Stimulated activated CD4-positive, alpha-beta T cell treated with anti-CD3 and anti-CD28 coated beads, Interleukin-12 subunit alpha, Interleukin-12 subunit beta, amount 100 ng/mL, for 24 hours (primary cell): ENCODE results near the gene FLVCR2.
A peak's percentile ranks its signal among the peaks of the same experiment; 100 is the strongest.

Source experiments
- DNase-seq, 2 experiments: peaks; one replicate each; pipeline ENCODE4 v3.0.0-alpha.2; 2020; ENCODE audit warnings: low read depth in 2 of 2

The FLVCR2 gene, protein sequence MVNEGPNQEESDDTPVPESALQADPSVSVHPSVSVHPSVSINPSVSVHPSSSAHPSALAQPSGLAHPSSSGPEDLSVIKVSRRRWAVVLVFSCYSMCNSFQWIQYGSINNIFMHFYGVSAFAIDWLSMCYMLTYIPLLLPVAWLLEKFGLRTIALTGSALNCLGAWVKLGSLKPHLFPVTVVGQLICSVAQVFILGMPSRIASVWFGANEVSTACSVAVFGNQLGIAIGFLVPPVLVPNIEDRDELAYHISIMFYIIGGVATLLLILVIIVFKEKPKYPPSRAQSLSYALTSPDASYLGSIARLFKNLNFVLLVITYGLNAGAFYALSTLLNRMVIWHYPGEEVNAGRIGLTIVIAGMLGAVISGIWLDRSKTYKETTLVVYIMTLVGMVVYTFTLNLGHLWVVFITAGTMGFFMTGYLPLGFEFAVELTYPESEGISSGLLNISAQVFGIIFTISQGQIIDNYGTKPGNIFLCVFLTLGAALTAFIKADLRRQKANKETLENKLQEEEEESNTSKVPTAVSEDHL

DNA sequence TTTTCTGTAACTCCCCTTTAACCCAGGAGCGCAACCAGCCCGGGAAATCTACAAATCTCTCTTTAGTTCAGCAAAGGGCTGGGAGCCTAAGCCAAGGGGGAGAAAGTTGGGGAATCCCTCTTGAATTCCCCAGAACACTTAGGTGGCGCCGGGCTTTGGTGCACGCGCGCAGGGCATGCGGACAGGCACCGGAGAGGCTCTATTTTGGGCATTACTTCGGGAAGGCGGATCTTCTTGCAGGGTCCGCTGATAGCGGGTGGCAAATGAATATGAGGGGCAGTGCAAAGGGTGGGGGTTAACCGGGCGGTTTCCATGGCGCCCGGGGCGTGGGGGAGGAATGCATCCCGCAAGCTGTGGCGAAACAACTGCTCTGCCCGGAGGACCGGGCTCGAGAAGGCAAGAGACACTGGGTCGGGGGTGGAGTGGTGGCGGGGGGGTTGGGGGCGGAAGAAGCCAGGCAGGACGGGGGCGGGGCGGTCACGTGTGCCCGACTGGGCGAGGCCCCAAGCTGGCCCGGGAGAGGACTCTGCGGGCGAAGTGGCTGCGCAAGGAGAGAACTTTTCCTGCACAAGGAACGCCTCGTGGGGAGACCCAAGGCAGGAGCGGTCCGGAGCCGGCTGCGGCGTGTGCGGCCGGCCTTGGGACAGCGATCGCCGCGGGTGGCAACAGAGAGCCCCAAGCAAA is at the start of gene FLVCR2:
TSS of gene FLVCR2 (plus strand) at position 519 of the 684 bp plus-strand sequence. CDS start 353 bp downstream, outside the sequence.
- peak in 1 of 2 experiments; percentile 52 for DNase-seq

DNA sequence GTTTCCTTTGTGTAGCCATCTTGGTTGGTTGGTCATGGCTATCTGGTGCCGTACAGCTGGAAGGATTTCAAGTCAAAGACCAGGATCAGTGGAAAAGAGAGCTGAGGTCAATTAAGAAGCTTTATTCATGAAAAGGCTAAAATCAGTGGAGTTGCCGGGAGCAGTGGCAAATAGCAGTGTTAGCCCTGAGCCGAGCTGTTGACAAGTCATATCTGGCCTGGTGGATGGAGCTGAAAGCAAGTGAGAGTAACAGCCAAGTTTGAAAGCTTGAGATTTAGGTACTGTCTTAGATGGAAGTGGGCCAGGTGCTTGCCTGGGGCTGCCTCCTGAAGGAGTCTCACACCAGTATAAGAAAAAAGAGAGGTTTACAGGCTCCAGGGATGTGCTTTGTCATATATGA is 47.2 kb upstream of the FLVCR2 start:
- no peak for DNase-seq

DNA sequence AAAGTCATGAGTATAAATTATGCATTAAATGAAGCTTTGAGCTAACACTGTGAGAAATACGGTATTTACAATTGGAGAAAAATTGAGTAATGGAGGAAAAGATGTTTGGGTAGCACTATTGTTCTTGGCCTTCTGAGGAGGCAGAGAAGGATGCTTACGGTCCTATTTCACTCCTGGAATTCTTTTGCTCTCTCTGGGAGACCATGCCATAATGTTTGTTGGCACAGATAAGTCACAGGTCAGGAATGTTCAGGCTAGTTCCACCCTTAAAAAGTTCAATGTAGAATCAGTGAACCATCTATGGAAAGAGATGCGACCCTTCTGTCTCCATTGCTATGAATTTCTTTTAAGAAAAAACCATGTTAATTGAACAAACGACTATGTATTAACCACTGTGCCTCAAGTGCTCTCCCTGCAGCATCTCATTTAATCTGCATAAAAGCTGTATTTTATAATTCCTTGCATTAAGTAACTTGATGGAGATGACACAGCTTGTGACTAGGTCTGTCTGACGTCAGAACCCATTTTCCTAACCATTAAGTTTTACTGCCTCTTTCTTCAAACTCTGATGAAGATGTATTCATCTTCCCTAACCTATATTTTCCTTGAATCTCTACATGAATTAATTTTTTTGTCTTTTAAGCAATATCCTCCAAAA is 46.6 kb upstream of the FLVCR2 start:
- no peak for DNase-seq

DNA sequence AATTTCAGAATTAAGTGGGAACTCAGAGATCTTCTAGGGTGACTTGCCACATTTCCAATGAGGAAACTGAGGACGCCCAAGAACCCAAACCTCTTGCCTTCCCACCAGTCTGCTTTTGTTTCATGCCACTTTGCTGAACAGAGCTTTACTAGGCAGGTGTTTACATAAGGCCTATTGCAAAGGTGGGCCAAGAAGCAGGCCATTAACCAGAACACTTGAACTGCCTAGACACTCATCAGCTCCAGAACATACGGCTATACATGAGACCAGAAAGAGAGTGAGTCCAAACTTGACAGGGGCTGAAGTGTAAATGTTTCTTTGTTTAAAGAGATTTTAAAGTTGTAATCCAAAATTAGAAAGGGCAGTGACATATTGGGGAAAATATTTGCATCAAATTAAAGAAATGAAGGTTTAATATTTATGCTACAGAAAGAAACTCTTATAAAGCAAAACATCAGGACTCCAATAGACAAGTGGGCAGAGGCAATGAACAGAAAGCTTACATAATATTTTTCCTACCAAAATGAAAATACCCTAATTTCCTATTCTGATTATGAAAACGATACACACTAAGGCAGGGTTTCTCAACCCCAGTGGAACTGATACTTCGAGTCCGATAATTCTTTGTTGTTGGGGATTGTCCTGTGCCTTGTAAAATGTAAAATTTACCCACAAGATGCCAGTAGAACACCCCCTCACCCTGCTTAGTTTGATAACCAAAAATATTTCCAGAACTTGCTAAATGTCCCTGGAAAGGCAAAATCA is 44.4 kb upstream of the FLVCR2 start:
- DNase-seq: no peak

DNA sequence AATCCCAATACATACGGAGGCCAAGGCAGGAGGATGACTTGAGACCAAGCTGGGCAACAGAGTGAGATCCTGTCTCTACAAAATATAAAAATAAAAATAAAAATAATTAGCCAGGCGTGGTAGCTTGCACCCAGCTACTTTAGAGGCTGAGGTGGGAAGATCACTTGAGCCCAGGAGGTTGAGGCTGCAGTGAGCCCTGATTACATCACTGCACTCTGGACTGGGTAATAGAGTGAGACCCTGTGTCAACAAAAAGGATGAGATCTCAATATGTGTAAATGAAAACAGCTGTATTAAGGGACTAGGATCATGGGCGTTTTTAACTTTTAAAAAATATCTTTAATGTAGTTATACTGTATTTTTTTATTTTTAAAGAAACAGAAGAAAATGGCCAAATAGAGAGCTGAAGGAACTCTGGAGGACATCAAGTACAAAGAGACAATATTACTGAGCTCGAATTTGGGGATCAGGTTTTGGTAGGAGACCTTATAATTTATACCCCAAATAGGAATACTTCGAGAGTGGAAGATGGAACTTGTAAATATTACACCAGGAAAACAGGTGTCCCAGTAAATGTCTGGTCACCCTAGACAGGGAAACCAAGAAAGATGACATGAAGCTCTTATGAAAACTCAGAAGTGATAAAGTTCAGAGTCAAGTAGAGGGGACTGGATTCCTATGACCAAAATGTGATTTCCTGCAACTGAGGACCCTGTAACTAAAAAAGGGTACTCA is 43.1 kb upstream of the FLVCR2 start:
- no peak for DNase-seq

DNA sequence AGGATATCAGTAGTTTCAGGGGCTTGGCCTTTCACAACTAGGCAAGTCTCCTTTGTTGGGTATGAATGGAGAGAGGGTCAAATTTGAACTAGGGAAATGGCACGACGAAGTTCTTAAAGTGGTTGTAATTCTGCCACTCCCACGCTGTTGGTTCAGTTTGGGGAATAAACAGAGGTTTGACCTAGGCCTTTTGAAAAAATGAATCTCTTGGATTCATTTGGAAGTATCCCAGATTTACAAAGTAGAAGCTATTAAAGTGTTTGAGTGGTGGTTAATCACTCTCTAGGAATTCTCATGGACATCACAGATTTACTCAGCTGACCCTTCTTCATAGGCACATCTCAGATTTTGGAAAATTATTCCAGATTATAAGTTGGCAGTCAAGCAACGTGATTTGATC is 41.3 kb upstream of the FLVCR2 start:
- no peak for DNase-seq

DNA sequence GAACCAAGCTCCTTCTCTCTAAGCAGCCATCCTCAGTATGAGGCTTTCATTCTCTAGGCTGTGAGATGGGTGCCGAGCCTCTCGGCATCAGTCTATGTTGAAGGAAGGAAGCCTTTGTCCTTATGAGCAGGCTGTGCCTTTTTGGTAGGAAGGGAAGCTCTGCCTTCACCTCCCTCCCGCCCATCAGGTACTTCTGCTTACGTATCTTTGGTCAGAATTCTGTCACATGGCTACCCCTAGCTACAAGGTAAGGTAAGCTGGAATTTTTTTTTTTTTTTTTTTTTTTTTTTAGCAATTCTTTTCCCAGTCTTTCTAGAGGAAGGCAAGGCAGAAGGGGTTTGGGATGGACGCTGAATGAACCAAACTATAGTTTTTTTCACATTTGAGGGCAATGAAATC is 39.3 kb upstream of the FLVCR2 start:
- no peak for DNase-seq

DNA sequence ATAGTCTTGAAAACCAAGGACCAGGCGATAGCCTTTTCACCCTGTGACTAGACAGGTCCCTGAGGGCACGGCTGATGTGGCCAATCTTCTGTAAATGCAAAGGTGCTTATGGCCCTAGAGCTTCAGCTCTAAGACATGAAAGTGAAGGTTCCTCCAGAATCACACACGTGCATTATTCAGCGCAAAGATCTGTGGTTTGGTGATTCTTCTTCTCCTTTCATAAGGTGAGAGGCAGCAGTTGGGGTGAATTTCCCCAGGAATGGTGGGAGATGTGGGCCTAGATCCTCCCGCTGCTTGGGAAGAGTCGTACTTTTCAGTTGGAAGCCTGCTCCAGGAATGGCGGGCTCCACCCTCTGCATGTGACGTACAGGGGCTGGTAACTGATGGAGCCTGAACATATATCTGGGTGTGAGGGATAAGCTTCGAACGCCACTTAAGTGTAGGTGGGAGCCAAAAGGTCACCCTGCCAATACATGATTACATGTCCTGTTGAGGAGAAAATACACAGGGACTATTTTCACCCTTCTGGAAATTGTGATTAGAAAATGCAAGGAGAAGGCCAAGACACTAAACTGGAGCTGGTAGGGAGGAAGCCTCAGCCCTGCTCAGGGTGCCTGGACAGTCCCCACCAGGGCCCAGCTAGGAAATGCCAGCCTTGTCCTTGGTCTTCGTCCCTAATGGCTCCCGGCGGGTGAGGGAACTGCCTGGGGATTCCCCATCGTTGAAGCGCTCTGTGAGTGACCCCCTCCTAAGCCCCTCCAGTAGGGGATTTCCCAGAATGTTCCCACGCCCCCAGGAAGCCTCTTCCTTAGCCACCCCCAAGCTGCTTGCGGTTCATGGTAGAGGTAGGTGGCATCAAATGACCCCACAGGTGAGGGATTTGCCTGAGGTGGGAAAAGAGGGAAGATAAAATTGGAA is 38.6 kb upstream of the FLVCR2 start:
- peak in 1 of 2 experiments; percentile 19 for DNase-seq

DNA sequence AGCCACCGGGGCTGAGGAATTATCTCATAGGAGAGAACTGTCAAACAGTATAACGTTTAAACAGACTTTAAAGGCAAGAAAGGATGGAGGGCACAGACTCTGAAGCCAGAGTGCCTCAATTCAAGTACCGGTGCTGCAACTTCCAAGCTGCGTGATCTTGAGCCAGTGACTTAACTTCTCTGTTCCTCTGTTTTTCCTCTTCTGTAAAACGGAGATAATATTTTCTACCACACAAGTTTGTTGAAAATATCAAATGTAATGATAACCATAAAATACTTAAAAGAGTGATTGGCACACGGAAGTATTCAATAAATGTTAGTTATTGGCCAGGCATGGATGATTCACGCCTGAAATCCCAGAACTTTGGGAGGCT is 38.0 kb upstream of the FLVCR2 start:
- no peak for DNase-seq

DNA sequence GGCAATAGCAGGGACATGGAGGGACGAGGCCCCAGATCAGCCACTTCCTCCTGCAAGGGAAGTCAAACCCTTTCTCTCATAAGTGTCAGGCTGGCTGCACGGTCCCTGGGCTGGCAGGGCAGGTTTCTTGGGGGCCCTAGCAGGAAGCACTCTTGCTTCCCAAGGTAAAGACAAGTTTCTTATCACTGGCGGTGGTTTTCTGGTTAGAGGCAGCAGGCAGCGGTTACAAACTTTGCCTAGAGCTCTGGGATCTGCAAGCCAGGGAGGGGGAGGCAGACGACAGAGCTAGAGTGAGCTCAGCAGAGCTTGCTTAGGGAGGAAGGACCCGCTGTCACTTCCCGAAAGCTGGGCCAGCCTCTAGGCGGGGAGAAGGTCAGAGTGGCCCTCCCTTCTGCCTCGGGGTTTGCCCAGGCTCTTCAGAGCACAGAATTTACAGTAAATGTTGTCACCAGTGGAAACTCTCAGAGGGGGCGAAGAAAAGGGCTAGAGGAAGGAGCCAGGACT is 35.8 kb upstream of the FLVCR2 start:
- DNase-seq: peak; percentile 65 to 82

DNA sequence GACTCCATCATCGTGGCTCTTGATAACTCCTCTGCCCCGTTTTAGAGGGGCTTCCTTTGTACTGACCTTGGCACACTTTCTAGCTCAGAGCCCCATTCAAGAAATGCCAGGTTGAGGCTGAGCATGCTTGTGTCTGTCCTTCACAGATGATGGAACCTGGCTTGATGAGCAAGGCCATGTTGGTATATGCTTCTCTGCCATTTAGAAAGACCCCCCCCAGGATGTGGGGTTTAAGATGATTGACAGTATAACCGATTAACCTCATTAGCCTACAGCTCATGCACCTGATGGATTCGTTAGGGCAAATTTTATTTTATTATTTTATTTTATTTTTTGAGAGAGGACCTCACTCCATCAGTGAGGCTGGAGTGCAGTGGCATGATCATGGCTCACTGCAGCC is 35.2 kb upstream of the FLVCR2 start:
- DNase-seq: no peak

DNA sequence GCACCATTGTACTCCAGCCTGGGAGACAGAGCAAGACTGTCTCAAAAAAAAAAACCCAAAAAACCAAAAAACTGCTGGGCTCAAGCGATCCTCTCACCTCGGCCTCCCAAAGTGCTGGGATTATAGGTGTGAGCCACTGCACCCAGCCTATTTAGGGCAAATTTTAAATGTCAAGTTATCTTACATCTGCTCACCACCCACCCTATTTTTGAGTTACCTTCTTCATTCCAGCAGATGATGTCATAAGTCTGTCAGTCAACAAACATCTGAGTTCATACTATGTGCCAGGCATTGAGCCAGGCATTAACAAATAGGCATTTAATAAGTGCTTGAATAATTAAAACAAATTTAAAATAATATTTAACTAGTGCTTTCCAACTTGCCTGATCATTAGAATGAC is 34.6 kb upstream of the FLVCR2 start:
- no peak for DNase-seq

DNA sequence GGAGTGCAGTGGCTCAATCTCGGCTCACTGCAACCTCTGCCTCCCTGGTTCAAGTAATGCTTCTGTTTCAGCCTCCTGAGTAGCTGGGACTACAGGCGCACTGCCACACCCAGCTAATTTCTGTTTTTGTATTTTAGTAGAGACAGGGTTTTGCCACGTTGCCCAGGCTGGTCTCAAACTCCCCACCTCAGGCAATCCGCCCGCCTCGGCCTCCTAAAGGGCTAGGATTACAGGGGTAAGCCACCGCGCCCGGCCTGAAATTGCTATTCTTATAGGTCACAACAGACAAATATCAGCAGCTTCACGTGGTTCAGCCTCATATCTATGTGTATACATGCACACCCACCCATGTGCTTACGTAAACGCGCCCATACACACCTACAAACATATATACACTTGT is 32.5 kb upstream of the FLVCR2 start:
- no peak for DNase-seq

DNA sequence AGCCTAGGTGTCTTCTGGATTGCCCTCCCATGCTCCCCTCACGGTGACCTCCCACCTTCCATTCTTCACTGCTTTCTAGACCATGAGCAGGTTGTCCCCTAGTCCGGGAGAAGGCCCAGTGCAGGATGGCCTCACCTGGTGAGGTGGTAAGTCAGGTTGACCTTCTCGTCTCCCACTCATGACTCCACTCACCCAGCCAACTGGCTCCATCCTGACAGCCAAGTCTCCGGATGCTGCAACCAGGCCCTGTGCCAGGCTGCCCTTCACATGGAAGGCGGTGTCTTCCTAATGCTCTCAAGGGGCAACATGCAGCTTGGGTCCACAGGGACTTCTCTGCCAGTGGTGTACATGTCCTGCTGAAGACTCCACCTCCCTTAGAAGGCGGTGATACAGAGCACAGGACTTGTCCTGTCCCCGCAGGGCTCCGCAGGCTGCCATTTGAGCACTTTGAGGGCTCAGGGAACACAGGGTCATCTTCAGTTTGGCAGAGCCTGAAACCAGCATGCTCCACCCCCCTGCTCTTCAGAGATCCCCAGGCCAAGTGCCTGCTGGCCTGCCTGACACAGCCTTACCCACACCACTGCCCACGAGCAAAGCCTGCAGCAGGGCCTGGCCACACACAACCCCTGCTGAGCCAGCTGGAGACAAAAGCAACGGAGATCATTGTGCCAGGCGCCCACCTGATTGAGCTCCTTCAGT is 30.7 kb upstream of the FLVCR2 start:
- no peak for DNase-seq

DNA sequence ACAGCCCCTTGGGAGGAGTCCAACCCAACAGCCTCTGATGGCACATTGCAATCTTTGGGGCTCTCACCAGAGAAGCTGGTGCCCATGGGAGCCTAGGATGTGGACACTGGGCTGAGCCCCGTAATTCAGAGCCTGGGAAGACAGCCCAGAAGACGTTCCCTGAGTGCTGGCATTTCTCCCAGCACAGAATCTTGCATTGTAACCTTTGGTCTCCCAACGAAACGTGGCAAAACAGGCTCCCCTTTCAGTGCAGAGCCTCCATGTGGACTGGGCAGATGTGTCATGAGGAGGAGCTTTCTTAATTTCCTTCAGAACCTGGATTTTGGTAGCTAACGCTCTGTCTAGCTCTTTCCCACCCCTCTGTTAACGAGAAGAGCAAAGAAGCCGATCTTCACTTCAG is 29.9 kb upstream of the FLVCR2 start:
- DNase-seq: no peak

DNA sequence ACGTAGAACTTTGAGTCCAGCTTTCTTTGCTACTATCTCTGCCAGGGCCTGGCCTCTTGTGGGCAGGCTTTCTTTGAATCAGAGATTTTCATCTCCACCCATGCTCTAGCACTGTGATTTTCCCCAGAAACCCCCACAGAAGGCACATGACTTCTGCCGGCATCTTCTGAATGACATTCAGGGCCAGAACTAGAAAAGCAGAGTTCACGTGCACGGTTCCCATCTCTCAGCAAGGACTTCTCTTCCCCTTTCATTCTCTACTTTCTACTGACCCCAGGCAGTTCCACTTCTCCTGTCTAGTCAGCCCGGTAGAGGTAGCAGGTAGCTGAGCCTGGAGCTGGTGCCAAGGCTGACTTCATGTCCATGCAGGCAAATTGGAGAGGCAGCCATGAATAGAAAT is 29.3 kb upstream of the FLVCR2 start:
- DNase-seq: no peak

DNA sequence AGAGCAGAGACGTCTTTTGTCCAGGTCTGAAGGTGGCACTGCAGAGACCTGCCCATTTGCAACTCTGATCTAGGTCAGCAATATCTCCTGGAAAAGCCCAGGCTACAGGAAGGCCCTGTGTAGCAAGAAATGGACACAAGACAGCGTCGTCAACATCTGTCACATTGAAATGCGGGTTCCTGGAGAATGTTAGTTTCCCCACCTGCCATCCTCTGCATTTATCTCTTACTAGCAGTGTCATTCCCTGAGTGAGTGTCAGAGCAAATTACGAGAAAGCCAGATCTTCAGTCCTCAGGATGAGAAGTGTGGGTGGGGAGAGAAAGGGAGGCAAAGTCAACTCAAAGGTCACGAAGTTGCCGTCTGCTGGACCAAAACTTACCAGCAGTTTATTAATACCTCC is 27.4 kb upstream of the FLVCR2 start:
- DNase-seq: no peak

DNA sequence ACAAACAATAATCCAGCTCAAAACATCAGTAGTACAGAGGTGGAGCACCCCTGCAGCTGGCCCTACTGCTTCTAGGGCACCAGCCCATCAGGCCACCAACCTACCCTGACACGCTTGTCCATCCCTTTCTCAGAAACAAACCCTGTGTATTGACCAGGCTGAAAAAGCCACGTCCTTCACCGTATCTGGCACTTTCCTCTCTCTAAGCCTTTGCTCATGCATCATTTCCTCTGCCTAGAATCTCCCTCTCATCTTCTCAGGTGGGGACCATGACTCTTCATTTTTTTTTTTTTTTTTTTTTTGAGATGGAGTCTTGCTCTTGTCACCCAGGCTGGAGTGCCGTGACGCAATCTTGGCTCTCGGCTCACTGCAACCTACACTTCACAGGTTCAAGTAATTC is 25.3 kb upstream of the FLVCR2 start:
- DNase-seq: no peak

DNA sequence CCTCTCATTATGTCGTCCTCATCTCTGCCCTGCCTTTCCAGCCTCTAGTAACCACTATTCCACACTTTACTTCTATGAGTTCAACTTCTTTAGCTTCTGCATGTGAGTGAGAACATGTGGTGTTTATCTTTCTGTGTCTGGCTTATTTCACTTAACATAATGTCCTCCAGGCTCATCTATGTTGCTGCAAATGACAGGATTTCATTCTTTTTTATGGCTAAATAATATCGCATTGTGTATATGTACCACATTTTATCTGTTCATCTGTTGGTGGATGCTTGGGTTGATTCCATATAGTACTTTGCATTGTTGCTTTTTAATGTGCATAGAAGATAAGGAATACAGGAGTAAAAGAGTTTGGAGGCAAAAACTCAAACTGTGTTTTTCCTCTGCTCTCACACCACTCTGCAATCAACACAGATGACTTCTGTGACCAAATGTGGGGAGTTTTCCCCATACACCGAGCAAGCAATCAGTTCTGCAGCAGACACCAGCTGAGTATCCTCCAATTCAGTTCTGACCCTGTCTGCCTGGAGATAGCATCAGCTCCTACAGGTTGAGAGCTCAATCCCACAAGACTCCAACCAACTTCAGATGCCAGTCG is 24.6 kb upstream of the FLVCR2 start:
- no peak for DNase-seq
